ENCODE data around the gene MANSC1.

DNA sequence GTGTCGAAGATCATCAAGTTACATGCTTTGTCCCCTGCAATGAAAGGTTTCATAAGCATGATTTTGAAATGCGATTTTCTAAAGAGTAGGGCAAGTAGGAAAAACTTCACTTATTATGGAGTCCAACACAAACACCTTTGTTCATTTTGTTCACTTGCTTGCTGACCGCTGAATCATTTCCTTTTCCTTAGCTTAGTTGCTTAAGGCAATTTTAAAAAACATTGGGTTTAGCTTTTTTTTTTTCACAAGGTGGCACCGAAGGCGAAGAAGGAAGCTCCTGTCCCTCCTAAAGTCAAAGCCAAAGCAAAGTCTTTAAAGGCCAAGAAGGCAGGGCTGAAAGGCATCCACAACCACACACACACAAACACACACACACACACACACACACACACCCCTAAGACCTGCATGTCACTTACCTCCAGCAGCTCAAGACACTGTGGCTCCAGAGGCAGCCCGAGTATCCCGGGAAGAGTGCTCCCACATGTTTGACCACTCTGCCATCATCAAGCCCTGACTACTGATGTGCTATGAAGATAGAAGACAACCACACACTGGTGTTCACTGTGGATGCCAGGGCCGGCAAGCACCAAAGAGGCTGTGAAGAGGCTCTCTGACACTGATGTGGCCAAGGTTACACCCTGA, 11.4 kb downstream of the MANSC1 start:
- TF ChIP-seq, protein P1, sequence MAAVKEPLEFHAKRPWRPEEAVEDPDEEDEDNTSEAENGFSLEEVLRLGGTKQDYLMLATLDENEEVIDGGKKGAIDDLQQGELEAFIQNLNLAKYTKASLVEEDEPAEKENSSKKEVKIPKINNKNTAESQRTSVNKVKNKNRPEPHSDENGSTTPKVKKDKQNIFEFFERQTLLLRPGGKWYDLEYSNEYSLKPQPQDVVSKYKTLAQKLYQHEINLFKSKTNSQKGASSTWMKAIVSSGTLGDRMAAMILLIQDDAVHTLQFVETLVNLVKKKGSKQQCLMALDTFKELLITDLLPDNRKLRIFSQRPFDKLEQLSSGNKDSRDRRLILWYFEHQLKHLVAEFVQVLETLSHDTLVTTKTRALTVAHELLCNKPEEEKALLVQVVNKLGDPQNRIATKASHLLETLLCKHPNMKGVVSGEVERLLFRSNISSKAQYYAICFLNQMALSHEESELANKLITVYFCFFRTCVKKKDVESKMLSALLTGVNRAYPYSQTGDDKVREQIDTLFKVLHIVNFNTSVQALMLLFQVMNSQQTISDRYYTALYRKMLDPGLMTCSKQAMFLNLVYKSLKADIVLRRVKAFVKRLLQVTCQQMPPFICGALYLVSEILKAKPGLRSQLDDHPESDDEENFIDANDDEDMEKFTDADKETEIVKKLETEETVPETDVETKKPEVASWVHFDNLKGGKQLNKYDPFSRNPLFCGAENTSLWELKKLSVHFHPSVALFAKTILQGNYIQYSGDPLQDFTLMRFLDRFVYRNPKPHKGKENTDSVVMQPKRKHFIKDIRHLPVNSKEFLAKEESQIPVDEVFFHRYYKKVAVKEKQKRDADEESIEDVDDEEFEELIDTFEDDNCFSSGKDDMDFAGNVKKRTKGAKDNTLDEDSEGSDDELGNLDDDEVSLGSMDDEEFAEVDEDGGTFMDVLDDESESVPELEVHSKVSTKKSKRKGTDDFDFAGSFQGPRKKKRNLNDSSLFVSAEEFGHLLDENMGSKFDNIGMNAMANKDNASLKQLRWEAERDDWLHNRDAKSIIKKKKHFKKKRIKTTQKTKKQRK (IDR thresholded peaks at IDR 0.05; ENCODE audit: low read length) = no peak
- TF ChIP-seq, protein P2, sequence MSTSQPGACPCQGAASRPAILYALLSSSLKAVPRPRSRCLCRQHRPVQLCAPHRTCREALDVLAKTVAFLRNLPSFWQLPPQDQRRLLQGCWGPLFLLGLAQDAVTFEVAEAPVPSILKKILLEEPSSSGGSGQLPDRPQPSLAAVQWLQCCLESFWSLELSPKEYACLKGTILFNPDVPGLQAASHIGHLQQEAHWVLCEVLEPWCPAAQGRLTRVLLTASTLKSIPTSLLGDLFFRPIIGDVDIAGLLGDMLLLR (CRISPR knock-in tag; IDR thresholded peaks at IDR 0.05) = no peak
- TF ChIP-seq, protein P3, sequence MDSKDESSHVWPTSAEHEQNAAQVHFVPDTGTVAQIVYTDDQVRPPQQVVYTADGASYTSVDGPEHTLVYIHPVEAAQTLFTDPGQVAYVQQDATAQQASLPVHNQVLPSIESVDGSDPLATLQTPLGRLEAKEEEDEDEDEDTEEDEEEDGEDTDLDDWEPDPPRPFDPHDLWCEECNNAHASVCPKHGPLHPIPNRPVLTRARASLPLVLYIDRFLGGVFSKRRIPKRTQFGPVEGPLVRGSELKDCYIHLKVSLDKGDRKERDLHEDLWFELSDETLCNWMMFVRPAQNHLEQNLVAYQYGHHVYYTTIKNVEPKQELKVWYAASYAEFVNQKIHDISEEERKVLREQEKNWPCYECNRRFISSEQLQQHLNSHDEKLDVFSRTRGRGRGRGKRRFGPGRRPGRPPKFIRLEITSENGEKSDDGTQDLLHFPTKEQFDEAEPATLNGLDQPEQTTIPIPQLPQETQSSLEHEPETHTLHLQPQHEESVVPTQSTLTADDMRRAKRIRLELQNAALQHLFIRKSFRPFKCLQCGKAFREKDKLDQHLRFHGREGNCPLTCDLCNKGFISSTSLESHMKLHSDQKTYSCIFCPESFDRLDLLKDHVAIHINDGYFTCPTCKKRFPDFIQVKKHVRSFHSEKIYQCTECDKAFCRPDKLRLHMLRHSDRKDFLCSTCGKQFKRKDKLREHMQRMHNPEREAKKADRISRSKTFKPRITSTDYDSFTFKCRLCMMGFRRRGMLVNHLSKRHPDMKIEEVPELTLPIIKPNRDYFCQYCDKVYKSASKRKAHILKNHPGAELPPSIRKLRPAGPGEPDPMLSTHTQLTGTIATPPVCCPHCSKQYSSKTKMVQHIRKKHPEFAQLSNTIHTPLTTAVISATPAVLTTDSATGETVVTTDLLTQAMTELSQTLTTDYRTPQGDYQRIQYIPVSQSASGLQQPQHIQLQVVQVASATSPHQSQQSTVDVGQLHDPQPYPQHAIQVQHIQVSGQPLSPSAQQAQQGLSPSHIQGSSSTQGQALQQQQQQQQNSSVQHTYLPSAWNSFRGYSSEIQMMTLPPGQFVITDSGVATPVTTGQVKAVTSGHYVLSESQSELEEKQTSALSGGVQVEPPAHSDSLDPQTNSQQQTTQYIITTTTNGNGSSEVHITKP (CRISPR knock-in tag; IDR thresholded peaks at IDR 0.05; ENCODE audit: low read depth) = no peak
- TF ChIP-seq ZNF704 (CRISPR knock-in tag; IDR thresholded peaks at IDR 0.05; ENCODE audit: borderline replicate concordance) = no peak
- no peak for TF ChIP-seq POLR2AphosphoS2 (IDR thresholded peaks at IDR 0.05; ENCODE audit: low read depth, low read length)
- TF ChIP-seq, protein P4, sequence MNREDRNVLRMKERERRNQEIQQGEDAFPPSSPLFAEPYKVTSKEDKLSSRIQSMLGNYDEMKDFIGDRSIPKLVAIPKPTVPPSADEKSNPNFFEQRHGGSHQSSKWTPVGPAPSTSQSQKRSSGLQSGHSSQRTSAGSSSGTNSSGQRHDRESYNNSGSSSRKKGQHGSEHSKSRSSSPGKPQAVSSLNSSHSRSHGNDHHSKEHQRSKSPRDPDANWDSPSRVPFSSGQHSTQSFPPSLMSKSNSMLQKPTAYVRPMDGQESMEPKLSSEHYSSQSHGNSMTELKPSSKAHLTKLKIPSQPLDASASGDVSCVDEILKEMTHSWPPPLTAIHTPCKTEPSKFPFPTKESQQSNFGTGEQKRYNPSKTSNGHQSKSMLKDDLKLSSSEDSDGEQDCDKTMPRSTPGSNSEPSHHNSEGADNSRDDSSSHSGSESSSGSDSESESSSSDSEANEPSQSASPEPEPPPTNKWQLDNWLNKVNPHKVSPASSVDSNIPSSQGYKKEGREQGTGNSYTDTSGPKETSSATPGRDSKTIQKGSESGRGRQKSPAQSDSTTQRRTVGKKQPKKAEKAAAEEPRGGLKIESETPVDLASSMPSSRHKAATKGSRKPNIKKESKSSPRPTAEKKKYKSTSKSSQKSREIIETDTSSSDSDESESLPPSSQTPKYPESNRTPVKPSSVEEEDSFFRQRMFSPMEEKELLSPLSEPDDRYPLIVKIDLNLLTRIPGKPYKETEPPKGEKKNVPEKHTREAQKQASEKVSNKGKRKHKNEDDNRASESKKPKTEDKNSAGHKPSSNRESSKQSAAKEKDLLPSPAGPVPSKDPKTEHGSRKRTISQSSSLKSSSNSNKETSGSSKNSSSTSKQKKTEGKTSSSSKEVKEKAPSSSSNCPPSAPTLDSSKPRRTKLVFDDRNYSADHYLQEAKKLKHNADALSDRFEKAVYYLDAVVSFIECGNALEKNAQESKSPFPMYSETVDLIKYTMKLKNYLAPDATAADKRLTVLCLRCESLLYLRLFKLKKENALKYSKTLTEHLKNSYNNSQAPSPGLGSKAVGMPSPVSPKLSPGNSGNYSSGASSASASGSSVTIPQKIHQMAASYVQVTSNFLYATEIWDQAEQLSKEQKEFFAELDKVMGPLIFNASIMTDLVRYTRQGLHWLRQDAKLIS (CRISPR knock-in tag; IDR thresholded peaks at IDR 0.05) = no peak
- TF ChIP-seq MYNN (CRISPR knock-in tag; IDR thresholded peaks at IDR 0.05; ENCODE audit: low read depth) = no peak
- TF ChIP-seq HNRNPUL1 (IDR thresholded peaks at IDR 0.05; ENCODE audit: low read depth, low read length) = no peak
- TF ChIP-seq ZBTB33 (CRISPR knock-in tag; IDR thresholded peaks at IDR 0.05) = no peak
- no peak for TF ChIP-seq EP300 (IDR thresholded peaks at IDR 0.05; ENCODE audit: low read depth in 2 of 2, low read length in 2 of 2)
- TF ChIP-seq EP300 (CRISPR knock-in tag; IDR thresholded peaks at IDR 0.05; ENCODE audit: borderline replicate concordance) = no peak
- no peak for TF ChIP-seq CREB1 (IDR thresholded peaks at IDR 0.05)
- TF ChIP-seq CREB1 (CRISPR knock-in tag; IDR thresholded peaks at IDR 0.05) = no peak
- TF ChIP-seq KLF6 (CRISPR knock-in tag; IDR thresholded peaks at IDR 0.05) = no peak
- no peak for TF ChIP-seq ZNF784 (CRISPR knock-in tag; IDR thresholded peaks at IDR 0.05; ENCODE audit: borderline replicate concordance)

Measured in HepG2 (cell line).